Common myeloid progenitor, CD34-positive (primary cell): Measurements from ENCODE around the gene RSF1.

Source experiments
- CTCF ChIA-PET: fragments of 350-600 bp; sonication (Branson Sonifier 250); formaldehyde crosslinking; loops from one replicate; lab custom pipeline; 2021; ENCODE audit warnings: antibody characterized with exemption; lab: Charles Lee
- POLR2A ChIA-PET: fragments of 350-600 bp; sonication (Branson Sonifier 250); formaldehyde crosslinking; loops from one replicate; lab custom pipeline; 2021; ENCODE audit warnings: antibody characterized with exemption; lab: Charles Lee
- DNase-seq, 3 donors: peaks; one replicate each; pipeline versions ENCODE4 v3.0.0 to v3.0.0-alpha.2; 2013
- H3K27ac ChIP-seq, 2 experiments: 1 replicate in 1 of 2; 2 replicates in 1 of 2; pipeline ENCODE4 v1.7.0; 2013; ENCODE audit warnings: inconsistent platforms in 2 of 2, low read length in 2 of 2, mild to moderate bottlenecking in 2 of 2, low read depth in 1 of 2, moderate library complexity in 1 of 2; ENCODE audit not compliant: severe bottlenecking in 2 of 2, insufficient read depth in 1 of 2, poor library complexity in 1 of 2
- H3K27me3 ChIP-seq, 5 experiments: replicated peaks in 2 of 5; 1 replicate in 3 of 5; 2 replicates in 2 of 5; pipeline versions ENCODE4 v1.6.1 to v1.7.0; 2013; ENCODE audit warnings: low read length in 4 of 5, mild to moderate bottlenecking in 2 of 5, moderate library complexity in 2 of 5, inconsistent platforms in 1 of 5; ENCODE audit not compliant: insufficient read depth in 5 of 5, control insufficient read depth in 4 of 5
- H3K36me3 ChIP-seq, 4 experiments: 1 replicate in 2 of 4; 2 replicates in 2 of 4; pipeline versions ENCODE4 v1.6.1 to v1.7.0; 2013; ENCODE audit warnings: low read length in 3 of 4, control low read depth in 1 of 4, mild to moderate bottlenecking in 1 of 4; ENCODE audit not compliant: control insufficient read depth in 4 of 4, insufficient read depth in 4 of 4
- H3K4me1 ChIP-seq, 4 experiments: 1 replicate in 3 of 4; 2 replicates in 1 of 4; pipeline versions ENCODE4 v1.6.1 to v1.7.1; 2013; ENCODE audit warnings: low read length in 3 of 4, mild to moderate bottlenecking in 3 of 4, control low read depth in 1 of 4, inconsistent platforms in 1 of 4, moderate library complexity in 1 of 4; ENCODE audit not compliant: control insufficient read depth in 4 of 4, insufficient read depth in 4 of 4; ENCODE audit errors: control extremely low read depth in 1 of 4
- H3K4me3 ChIP-seq, 7 experiments: 1 replicate in 4 of 7; 2 replicates in 3 of 7; pipeline versions ENCODE4 v1.5.1 to v1.7.0; 2013; ENCODE audit warnings: mild to moderate bottlenecking in 7 of 7, low read length in 6 of 7, moderate library complexity in 6 of 7, inconsistent platforms in 2 of 7, low read depth in 2 of 7, control low read depth in 1 of 7; ENCODE audit not compliant: insufficient read depth in 4 of 7, control insufficient read depth in 1 of 7; ENCODE audit errors: extremely low read depth in 1 of 7
- H3K9me3 ChIP-seq, 5 experiments: 1 replicate in 4 of 5; 2 replicates in 1 of 5; pipeline versions ENCODE4 v1.6.1 to v1.7.1; 2013; ENCODE audit warnings: low read length in 4 of 5, mild to moderate bottlenecking in 2 of 5, inconsistent platforms in 1 of 5, low read depth in 1 of 5, moderate library complexity in 1 of 5; ENCODE audit not compliant: control insufficient read depth in 4 of 5, insufficient read depth in 2 of 5; ENCODE audit errors: control extremely low read depth in 1 of 5

Gene RSF1

GRCh38 chr11:77611921-77612320 lies 208.6 kb downstream of the RSF1 start:
- H3K4me1 ChIP-seq: no peaks in the 10 kb centered on the region
- H3K9me3 ChIP-seq: no peaks in the 10 kb centered on the region
- DNase-seq: no peak
- CTCF ChIA-PET: interaction anchor here (1.2 to 1.7 kb wide), 3 partner anchors 9 to 12 kb away, joined by 4 to 6 read pairs (median 5); no protein-coding TSS in a partner anchor
- POLR2A ChIA-PET: interaction anchor here (0.6 kb wide), 1 partner anchor 70 kb away, joined by 3 read pairs; no protein-coding TSS in a partner anchor
- no peaks in the 10 kb centered on the region for H3K27me3 ChIP-seq
- no peak overlapping the region for H3K27ac ChIP-seq
- no peak overlapping the region for H3K4me3 ChIP-seq
- H3K36me3 ChIP-seq: peaks cover 16 to 70% (median 45%) of the 10 kb centered on the region in 4 experiments
